HL-60 (cell line): ENCODE results near the gene U2AF2.

Experiments used
- DNase-seq, 2 experiments: peaks; one replicate each; pipeline ENCODE4 v3.0.0-alpha.2; 2010 to 2020; ENCODE audit warnings: low read depth in 1 of 2, low spot score in 1 of 2
- H3K27ac ChIP-seq: fragments of 250-450 bp; sonication (Bioruptor Pico); replicated peaks from 2 replicates; pipeline ENCODE4 v1.5.1; 2020; ENCODE audit warnings: mild to moderate bottlenecking, moderate library complexity
- H3K27me3 ChIP-seq: fragments of 250-450 bp; sonication (Bioruptor Pico); 2 replicates; pipeline ENCODE4 v1.5.1; 2021; ENCODE audit warnings: mild to moderate bottlenecking, moderate library complexity; ENCODE audit not compliant: insufficient read depth, poor library complexity, severe bottlenecking
- H3K4me3 ChIP-seq: replicated peaks from 2 replicates; pipeline ENCODE4 v1.5.1; 2011; ENCODE audit warnings: mild to moderate bottlenecking, control low read depth, low read length; ENCODE audit not compliant: insufficient read depth
- CTCF ChIP-seq: IDR thresholded peaks from one replicate; pipeline ENCODE4 v1.5.1; 2011; ENCODE audit warnings: low read length, control low read depth, inconsistent platforms; ENCODE audit not compliant: insufficient read depth
- GABPA ChIP-seq: IDR thresholded peaks from 2 replicates; pipeline ENCODE4 v1.6.1; 2012; ENCODE audit warnings: low read depth
- POLR2AphosphoS5 ChIP-seq: IDR thresholded peaks from 2 replicates; pipeline ENCODE4 v1.6.1; 2012; ENCODE audit warnings: low read depth
- SPI1 ChIP-seq: IDR thresholded peaks from 2 replicates; pipeline ENCODE4 v1.6.1; 2012; ENCODE audit warnings: low read depth, mild to moderate bottlenecking, borderline replicate concordance
- TF ChIP-seq, protein P1 (sequence below): IDR thresholded peaks from 2 replicates; pipeline ENCODE4 v1.6.1; 2012; ENCODE audit warnings: low read depth; ENCODE audit not compliant: insufficient replicate concordance

U2AF2 gene

GRCh38 chr19:55700813-55701212 is 46.0 kb downstream of the U2AF2 start:
- H3K27me3 ChIP-seq = no peaks in the 10 kb centered on the region
- H3K4me3 ChIP-seq = no peak overlapping the region
- H3K27ac ChIP-seq = no peak overlapping the region
- TF ChIP-seq POLR2AphosphoS5 (no peak), GABPA (no peak), CTCF (no peak)
- TF ChIP-seq, protein P1, sequence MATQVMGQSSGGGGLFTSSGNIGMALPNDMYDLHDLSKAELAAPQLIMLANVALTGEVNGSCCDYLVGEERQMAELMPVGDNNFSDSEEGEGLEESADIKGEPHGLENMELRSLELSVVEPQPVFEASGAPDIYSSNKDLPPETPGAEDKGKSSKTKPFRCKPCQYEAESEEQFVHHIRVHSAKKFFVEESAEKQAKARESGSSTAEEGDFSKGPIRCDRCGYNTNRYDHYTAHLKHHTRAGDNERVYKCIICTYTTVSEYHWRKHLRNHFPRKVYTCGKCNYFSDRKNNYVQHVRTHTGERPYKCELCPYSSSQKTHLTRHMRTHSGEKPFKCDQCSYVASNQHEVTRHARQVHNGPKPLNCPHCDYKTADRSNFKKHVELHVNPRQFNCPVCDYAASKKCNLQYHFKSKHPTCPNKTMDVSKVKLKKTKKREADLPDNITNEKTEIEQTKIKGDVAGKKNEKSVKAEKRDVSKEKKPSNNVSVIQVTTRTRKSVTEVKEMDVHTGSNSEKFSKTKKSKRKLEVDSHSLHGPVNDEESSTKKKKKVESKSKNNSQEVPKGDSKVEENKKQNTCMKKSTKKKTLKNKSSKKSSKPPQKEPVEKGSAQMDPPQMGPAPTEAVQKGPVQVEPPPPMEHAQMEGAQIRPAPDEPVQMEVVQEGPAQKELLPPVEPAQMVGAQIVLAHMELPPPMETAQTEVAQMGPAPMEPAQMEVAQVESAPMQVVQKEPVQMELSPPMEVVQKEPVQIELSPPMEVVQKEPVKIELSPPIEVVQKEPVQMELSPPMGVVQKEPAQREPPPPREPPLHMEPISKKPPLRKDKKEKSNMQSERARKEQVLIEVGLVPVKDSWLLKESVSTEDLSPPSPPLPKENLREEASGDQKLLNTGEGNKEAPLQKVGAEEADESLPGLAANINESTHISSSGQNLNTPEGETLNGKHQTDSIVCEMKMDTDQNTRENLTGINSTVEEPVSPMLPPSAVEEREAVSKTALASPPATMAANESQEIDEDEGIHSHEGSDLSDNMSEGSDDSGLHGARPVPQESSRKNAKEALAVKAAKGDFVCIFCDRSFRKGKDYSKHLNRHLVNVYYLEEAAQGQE = no peak
- no peak for DNase-seq

- no peak overlapping the region for H3K4me3 ChIP-seq
- DNase-seq = no peak
- H3K27me3 ChIP-seq = no peaks in the 10 kb centered on the region
- TF ChIP-seq GABPA (no peak), CTCF (no peak), SPI1 (no peak), POLR2AphosphoS5 (no peak)
- TF ChIP-seq, protein P1 = no peak
- H3K27ac ChIP-seq = no peak overlapping the region
These were observed 47.3 kb downstream of the U2AF2 start for GRCh38 chr19:55702131-55702627.

DNA sequence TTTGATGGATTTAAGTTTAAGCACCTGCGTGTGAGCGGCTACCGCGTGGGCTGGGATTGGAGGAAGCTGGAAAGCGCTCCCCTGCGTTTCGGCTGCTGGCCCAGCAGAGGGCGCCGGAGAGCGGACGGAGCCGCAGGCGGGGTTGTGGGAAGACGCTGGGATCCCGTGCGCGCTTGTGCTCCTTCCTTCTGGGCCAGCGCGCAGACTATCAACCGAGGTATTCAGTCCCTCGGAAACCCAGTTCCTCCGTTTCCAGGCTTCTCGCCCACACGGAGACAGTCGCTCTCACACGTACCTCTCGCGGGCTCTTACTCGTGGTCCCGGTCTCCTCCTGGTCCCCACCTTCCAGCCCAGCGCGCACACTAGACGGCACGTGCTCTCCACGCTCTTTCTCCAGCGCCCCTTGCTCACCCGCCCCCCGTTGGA is 49.0 kb downstream of the U2AF2 start:
- Histone ChIP-seq H3K27ac (no peak overlapping the region), H3K27me3 (no peaks in the 10 kb centered on the region), H3K4me3 (no peak overlapping the region)
- peak in 1 of 2 experiments; percentile 28 for DNase-seq
- TF ChIP-seq CTCF (peak; percentile 35), SPI1 (no peak)

- TF ChIP-seq GABPA = no peak
- TF ChIP-seq, protein P1 = no peak
- TF ChIP-seq CTCF = no peak
- TF ChIP-seq SPI1 = no peak
- no peak for TF ChIP-seq POLR2AphosphoS5
- H3K27me3 ChIP-seq = no peaks in the 10 kb centered on the region
- no peak for DNase-seq
- no peak overlapping the region for H3K4me3 ChIP-seq
- H3K27ac ChIP-seq = no peak overlapping the region
These were observed 49.8 kb downstream of the U2AF2 start for GRCh38 chr19:55704494-55705245.
